NCI-H2081 (cell line): ENCODE results near the gene ZFYVE9.
"Not testable (repeated sequence)": the region's sequence is repeated elsewhere in the genome, so short reads cannot be mapped to it uniquely, and the experiment has no call there.

ENCODE experiments used
- DNase-seq, 2 experiments: peaks; one replicate each; lab custom pipeline; 2025; lab: John Stamatoyannopoulos, UW

The ZFYVE9 gene

GRCh38 chr1:52190500-52191252 is 48.8 kb downstream of the ZFYVE9 start:
- DNase-seq = no peak

- DNase-seq = no peak
These were observed 49.6 kb downstream of the ZFYVE9 start for GRCh38 chr1:52191395-52191965.

DNA sequence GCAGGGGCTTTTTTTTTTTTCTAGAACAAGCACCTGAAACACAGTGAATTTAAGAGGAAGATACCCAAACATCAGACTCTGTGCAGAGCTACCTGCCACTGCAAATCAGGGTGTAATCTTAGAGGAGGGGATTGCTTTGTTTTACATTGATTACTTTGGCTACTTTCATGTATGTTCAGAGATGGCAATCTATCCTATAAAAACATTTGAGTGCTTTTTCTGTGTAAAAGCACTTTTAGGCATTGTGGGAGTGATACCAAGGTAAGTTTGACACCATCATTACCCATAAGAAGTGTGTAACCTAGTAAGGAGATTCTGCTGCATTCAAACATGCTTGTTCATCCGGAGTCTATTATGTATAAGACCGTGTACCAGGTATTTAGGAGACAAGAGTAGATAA is 50.1 kb downstream of the ZFYVE9 start:
- no peak for DNase-seq

DNA sequence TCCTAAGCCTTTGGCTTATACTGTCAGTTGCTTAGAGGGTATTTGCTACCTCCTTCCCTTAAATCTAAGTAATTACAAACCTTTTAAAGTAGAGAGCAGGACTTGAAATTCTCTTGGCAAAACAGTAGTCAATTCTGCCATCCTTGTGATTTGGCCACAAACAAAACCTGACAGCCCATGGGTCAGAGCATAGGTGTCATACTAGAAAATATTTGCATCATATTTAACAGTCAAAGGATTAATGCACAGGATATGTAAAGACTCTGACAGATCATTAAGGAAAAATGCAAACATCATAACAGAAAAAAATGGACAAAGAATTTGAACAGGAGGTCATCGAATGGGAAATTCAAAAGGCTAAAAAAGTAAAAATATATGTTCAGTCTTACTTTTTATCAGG is 50.5 kb downstream of the ZFYVE9 start:
- DNase-seq = no peak

GRCh38 chr1:52193985-52194384 is 52.1 kb downstream of the ZFYVE9 start:
- no peak for DNase-seq

DNA sequence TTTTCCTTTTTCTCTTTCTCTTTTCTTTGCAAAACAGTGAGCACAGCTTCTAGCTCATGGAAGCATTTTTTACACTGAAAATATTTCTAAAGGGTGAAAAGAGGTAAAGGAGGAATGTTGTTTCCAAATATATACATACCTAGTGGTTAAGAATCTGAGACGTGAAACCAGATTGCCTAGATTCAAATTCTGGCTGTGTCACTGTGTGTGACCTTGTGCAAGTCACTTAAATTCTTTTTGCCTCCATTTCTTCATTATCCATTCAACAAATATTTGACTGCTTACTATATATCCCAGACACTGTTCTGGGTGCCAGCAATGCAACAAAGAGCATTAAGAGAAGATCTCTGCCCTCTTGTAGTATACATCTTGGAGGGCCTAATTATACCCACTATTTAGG is 53.3 kb downstream of the ZFYVE9 start:
- DNase-seq = no peak

DNA sequence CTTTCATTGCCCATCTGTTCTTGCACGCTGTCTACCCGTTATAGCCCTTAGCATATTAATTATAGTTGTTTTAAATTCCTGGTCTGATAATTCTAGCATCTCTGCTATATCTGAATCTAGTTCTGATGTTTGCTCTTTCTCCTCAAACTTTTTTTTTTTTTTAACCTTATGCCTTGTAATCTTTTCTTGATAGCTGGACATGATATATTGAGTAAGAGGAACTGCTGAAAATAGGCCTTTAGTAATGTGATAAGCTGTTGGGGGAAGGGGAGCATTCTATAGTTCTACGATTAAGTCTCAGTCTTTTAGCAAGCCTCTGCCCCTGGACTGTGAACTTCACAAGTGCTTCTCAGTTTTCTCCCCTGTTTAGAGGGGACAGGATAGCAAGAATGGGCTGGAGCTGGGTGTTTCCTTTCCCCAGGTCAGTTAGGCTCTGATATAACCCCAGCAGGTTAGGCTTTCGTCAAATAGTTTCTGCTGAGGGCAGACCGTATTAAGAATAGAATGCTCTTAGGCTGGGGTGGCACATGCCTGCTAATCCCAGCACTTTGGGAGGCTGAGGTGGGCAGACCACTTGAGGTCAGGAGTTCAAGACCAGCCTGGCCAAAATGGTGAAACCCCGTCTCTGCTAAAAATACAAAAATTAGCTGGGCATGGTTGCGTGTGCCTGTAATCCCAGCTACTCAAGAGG is 62.2 kb downstream of the ZFYVE9 start:
- DNase-seq = no peak

DNA sequence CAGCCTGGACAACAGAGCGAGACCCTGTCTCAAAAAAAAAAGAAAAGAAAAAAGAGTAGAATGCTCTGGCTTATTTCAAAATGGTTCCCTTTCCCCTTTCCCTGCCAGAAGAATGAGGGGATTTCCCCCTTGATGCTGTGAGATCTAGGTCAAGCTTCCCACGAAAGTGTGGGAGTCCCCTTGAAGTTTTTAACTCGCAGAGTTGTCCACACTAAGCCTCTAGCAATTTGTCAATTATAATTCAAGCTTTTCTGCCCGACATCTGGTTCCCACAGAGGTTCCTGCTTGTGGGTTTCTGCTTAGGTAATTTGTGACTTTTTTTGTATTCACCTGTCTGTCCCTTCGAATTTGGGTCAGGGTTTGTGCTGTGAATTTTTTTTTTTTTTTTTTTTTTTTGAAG is 62.8 kb downstream of the ZFYVE9 start:
- DNase-seq = no peak

DNA sequence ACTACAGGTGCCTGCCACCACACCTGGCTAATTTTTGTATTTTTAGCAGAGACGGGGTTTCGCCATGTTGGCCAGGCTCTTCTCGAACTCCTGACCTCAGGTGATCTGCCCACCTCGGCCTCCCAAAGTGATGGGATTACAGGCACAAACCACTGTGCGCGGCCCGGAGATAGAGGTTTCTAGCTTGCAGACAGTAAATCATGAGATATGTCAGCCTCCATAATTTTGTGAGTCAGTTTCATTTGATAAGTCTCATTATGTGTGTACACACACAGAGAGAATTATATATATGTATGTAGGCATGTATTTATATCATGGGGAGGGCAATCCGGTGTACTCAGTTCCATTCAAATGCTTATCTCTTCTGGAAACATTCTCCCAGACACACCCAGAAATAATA is 64.8 kb downstream of the ZFYVE9 start:
- not testable (repeated sequence) for DNase-seq

DNA sequence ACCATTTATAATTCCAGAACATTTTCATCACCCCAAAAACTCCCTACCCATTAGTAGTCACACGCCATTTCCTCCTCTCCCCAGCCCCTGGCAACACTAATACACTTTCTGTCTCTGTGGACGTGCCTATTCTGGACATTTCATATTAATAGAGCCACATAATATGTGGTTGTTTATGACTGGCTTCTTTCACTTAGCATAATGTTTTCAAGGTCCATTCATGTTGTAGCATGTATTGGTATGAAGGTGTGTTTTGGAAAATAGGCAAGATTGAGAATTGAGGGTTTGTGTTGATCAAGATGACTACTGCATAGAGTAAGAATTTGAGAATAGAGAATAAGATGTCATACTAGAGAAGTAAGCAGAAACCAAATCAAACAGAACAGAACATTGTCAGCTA is 67.5 kb downstream of the ZFYVE9 start:
- no peak for DNase-seq

- no peak for DNase-seq
These were observed 68.2 kb downstream of the ZFYVE9 start for GRCh38 chr1:52210044-52210443.

DNA sequence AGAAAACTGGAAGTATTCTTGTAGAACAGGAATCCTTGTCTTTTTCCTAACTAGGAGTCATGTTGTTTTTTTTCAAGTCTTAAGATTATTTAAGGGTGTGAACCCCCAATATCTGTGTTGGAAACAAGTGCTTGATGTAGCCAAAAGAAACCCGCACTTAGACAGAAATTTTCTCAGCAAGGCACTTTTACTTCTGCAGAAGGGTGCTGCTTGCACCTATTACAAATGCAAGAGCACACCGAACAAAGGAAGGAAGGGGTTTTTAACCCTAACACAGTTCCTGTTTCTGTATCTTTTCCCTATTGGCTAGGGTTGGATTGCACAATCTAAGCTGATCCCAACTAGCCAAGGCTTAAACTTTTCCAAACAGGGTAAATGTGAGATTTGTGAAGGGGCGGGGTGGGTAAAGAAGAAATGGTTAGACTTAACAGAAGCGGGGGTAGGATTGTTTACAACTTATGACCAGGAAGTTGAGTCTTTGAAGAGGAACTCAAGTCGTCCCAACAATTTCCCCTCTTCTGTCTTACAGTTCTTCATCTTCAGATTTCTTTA is 75.1 kb downstream of the ZFYVE9 start:
- no peak for DNase-seq

GRCh38 chr1:52225174-52225573 is 83.3 kb downstream of the ZFYVE9 start:
- DNase-seq = no peak

- no peak for DNase-seq
These were observed 87.6 kb downstream of the ZFYVE9 start for GRCh38 chr1:52229494-52229893.

- no peak for DNase-seq
These were observed 91.6 kb downstream of the ZFYVE9 start for GRCh38 chr1:52233463-52233862.

GRCh38 chr1:52234014-52234413 is 92.1 kb downstream of the ZFYVE9 start:
- DNase-seq = no peak

DNA sequence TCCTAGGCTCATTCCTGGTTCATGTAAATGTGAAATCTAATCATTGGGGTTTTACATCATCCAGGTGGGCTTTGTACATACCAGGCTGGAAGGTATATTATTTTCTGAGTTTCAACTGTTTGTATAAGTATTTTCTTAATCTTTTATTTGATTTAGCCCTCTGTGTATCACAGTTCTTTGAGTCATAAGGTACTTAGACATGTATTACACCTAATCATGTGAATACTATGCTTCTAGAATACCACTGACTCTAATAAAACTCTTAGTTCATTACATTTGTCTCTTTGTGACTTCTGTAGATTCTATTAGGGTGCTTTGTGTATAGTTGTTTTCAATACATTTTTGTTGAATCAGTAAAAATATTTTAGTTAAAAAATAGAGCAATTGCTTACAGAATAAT is 92.8 kb downstream of the ZFYVE9 start:
- DNase-seq = no peak

DNA sequence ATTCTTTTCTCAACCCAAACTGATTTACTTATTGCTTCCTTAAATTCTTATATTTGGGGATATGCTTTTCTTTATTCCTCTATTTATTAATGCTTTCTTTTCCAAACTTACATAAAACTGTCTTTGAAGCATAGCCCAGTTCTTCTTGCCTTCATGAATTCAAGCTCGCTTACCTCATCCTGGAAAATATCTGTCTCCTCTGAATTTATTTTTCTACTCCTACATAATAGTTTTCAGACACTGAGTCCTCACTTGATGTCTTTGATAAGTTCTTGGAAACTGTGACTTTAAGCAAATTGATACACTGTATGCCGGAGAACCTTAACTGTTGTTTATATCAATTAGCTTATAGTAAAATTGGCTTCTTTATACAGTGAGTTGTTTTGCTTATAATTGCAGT is 93.8 kb downstream of the ZFYVE9 start:
- no peak for DNase-seq

DNA sequence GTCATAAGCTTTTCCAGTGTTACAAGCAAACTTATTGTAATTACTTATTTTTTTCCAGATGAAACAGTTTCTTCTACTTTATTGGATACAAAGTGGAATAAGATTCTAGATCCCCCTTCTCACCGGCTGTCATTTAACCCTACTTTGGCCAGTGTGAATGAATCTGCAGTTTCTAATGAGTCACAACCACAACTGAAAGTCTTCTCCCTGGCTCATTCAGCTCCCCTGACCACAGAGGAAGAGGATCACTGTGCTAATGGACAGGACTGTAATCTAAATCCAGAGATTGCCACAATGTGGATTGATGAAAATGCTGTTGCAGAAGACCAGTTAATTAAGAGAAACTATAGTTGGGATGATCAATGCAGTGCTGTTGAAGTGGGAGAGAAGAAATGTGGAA is 95.5 kb downstream of the ZFYVE9 start:
- no peak for DNase-seq

DNA sequence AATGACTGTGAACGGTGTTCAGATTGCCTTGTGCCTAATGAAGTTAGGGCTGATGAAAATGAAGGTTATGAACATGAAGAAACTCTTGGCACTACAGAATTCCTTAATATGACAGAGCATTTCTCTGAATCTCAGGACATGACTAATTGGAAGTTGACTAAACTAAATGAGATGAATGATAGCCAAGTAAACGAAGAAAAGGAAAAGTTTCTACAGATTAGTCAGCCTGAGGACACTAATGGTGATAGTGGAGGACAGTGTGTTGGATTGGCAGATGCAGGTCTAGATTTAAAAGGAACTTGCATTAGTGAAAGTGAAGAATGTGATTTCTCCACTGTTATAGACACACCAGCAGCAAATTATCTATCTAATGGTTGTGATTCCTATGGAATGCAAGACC is 96.6 kb downstream of the ZFYVE9 start:
- no peak for DNase-seq

DNA sequence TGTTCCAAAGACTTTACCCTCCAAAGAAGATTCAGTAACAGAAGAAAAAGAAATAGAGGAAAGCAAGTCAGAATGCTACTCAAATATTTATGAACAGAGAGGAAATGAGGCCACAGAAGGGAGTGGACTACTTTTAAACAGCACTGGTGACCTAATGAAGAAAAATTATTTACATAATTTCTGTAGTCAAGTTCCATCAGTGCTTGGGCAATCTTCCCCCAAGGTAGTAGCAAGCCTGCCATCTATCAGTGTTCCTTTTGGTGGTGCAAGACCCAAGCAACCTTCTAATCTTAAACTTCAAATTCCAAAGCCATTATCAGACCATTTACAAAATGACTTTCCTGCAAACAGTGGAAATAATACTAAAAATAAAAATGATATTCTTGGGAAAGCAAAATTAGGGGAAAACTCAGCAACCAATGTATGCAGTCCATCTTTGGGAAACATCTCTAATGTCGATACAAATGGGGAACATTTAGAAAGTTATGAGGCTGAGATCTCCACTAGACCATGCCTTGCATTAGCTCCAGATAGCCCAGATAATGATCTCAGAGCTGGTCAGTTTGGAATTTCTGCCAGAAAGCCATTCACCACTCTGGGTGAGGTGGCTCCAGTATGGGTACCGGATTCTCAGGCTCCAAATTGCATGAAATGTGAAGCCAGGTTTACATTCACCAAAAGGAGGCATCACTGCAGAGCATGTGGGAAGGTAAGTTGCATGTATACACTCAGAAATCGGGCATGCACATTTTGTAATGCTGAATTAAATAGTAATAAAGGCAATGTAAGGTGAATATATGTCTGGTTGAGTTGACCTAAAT is 97.2 kb downstream of the ZFYVE9 start:
- DNase-seq = no peak

DNA sequence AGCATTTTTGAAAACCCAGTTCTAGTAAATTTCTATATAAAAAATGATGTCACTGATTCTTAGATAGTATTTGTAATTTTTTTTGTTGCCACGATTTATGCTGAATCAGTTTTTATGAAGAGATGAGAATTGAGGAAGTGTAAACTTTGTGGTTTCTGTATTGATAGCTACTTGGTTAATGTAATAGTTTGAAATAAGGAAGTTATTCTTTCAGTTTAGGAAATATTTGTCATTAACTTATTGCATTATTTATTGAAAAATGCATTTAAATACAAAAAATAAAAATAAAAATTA is 97.8 kb downstream of the ZFYVE9 start:
- DNase-seq = no peak
